ENCODE measurements around the gene C4orf54.

C4orf54 gene

GRCh38 chr4:99658666-99659065, 1.0 kb upstream of the C4orf54 start:
- no peak overlapping the region for H3K4me3 ChIP-seq (ENCODE audit: low read depth, low read length)
- no peak for DNase-seq (ENCODE audit: low read depth, low spot score)
- ChIA-PET CTCF (no interaction called here), POLR2A (no interaction called here)
- TF ChIP-seq CTCF (IDR thresholded peaks at IDR 0.05; ENCODE audit: insufficient read depth, low read length, missing control alignments) = no peak

- ChIA-PET CTCF (no interaction called here), POLR2A (no interaction called here)
- no peak for DNase-seq (ENCODE audit: low read depth, low spot score)
- TF ChIP-seq CTCF (IDR thresholded peaks at IDR 0.05; ENCODE audit: insufficient read depth, low read length, missing control alignments) = no peak
- no peak overlapping the region for H3K4me3 ChIP-seq (ENCODE audit: low read depth, low read length)
Observed at GRCh38 chr4:99655308-99656081, 2.1 kb downstream of the C4orf54 start.

DNA sequence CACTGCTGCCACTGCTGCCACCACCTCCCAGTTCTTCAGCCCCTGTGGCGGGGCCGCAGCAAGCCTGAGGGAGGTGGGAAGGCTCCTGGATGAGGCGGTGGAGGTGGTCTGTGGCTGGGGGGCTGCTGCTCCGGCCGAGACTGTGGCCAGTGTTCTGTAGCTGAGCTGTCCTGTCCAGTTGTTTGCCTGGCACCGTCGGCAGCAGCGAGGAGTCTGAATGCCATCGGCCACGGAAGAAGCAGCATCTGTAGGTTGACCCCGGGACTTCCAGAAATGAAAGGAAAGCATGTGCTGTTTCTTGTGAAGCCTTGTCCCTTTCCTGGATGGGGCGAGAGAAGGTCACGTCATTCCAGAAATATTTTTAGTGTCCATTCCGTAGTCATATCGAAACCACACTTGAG, 3.3 kb downstream of the C4orf54 start:
- no peak for DNase-seq (ENCODE audit: low read depth, low spot score)
- CTCF ChIA-PET = no interaction called here
- POLR2A ChIA-PET = no interaction called here
- no peak overlapping the region for H3K4me3 ChIP-seq (ENCODE audit: low read depth, low read length)
- no peak for TF ChIP-seq CTCF (IDR thresholded peaks at IDR 0.05; ENCODE audit: insufficient read depth, low read length, missing control alignments)

DNA sequence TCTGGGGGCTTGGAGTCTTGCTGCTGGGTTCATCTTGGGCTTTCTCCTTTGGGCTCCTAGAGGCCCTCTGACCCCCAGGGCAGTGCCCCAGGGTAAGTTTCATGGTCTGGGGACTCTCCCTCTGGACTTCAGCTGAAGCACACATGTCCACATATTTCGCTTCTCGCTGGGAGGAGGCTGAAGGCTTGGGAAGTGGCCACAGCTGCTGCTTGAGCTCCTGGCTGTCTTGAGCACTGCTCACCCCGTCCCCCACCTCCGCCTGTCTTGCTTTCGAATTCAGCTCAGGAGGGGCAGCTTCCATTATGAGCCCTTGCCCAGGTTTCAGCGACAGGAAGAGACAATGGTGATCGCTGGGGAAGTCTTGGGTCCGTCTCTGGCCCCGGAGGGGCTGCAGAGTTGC, 3.7 kb downstream of the C4orf54 start:
- POLR2A ChIA-PET = no interaction called here
- no peak for DNase-seq (ENCODE audit: low read depth, low spot score)
- TF ChIP-seq CTCF (IDR thresholded peaks at IDR 0.05; ENCODE audit: insufficient read depth, low read length, missing control alignments) = no peak
- CTCF ChIA-PET = no interaction called here
- no peak overlapping the region for H3K4me3 ChIP-seq (ENCODE audit: low read depth, low read length)

GRCh38 chr4:99652596-99653436, 4.8 kb downstream of the C4orf54 start:
- TF ChIP-seq CTCF (IDR thresholded peaks at IDR 0.05; ENCODE audit: insufficient read depth, low read length, missing control alignments) = no peak
- H3K4me3 ChIP-seq (ENCODE audit: low read depth, low read length) = no peak overlapping the region
- POLR2A ChIA-PET = no interaction called here
- CTCF ChIA-PET = no interaction called here
- DNase-seq (ENCODE audit: low read depth, low spot score) = no peak

DNA sequence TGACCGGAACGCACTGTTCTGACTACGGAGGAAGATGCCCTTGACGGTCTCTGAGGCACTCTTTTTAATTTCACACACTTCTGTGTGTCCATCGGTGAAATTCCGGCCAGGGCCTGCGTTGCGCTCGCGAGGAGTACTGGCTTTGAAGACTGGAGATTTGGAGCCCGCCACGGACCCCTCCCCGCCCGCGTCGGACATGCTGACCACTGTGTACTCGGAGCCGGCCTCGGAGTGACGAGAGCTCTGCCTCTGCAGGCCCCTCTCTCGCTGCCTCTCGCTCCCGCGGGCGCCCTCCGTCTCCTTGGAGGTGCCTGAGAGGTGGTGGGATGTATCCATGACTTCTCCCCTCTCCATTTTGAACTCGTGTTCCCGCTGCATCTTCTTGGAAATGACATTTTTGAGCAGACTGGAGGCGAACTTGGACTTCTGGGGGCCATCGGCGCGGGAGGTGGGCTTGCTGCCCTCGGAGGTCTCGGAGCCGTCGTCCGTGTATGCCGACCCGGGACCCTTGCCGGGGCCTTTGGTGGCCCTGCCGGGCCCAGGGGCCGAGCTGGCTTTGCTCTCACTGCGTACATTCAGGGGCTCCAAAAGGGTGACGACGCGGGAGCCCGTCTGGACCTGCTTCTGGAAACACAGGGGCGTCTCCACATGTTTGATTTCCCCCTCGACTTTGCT, 5.7 kb downstream of the C4orf54 start:
- ChIA-PET CTCF (no interaction called here), POLR2A (no interaction called here)
- no peak for TF ChIP-seq CTCF (IDR thresholded peaks at IDR 0.05; ENCODE audit: insufficient read depth, low read length, missing control alignments)
- no peak for DNase-seq (ENCODE audit: low read depth, low spot score)
- no peak overlapping the region for H3K4me3 ChIP-seq (ENCODE audit: low read depth, low read length)

Data from AG04449 (cell line).